HG03175 (cell line): ENCODE results near the gene LHFPL5.

Experiments
- ATAC-seq: cut with Tn5 transposase; IDR thresholded peaks from one replicate; pipeline ENCODE4 v1.9.1; 2021; ENCODE audit warnings: mild to moderate bottlenecking, moderate library complexity; ENCODE audit not compliant: unreplicated experiment

Gene LHFPL5

GRCh38 chr6:35804996-35805736 is at the start of gene LHFPL5:
Gene LHFPL5 (plus strand): TSS chr6:35805352. CDS start chr6:35805671, 319 bp downstream.
- ATAC-seq, result no peak

- ATAC-seq, result no peak
Observed at GRCh38 chr6:35757456-35758123, 47.6 kb upstream of the LHFPL5 start.

- no peak for ATAC-seq
Observed at GRCh38 chr6:35759426-35759825, 45.7 kb upstream of the LHFPL5 start.

- no peak for ATAC-seq
Observed at GRCh38 chr6:35765739-35766138, 39.4 kb upstream of the LHFPL5 start.

- ATAC-seq, result no peak
Observed at GRCh38 chr6:35769211-35769610, 35.9 kb upstream of the LHFPL5 start.

GRCh38 chr6:35771343-35771627 is 33.9 kb upstream of the LHFPL5 start:
- no peak for ATAC-seq

GRCh38 chr6:35774116-35774794 is 30.9 kb upstream of the LHFPL5 start:
- ATAC-seq, result no peak

- ATAC-seq, result no peak
Observed at GRCh38 chr6:35775031-35775430, 30.1 kb upstream of the LHFPL5 start.

GRCh38 chr6:35776364-35777215 is 28.6 kb upstream of the LHFPL5 start, which contains the start of gene CLPSL2:
Gene CLPSL2 (plus strand): TSS chr6:35776598. CDS start chr6:35776619, 21 bp downstream.
- ATAC-seq, result no peak

GRCh38 chr6:35777356-35778102 is 27.6 kb upstream of the LHFPL5 start:
- ATAC-seq, result no peak

GRCh38 chr6:35778437-35778836 is 26.7 kb upstream of the LHFPL5 start:
- ATAC-seq, result no peak

- ATAC-seq, result no peak
Observed at GRCh38 chr6:35780719-35781118, 24.4 kb upstream of the LHFPL5 start, which contains the start of gene CLPSL1. Gene CLPSL1 (plus strand): TSS chr6:35781019. CDS start chr6:35781111, 92 bp downstream.

GRCh38 chr6:35781290-35781689 is 23.9 kb upstream of the LHFPL5 start:
- no peak for ATAC-seq

GRCh38 chr6:35782424-35782823 is 22.7 kb upstream of the LHFPL5 start:
- no peak for ATAC-seq

- no peak for ATAC-seq
Observed at GRCh38 chr6:35784200-35784599, 21.0 kb upstream of the LHFPL5 start.

GRCh38 chr6:35786272-35786671 is 18.9 kb upstream of the LHFPL5 start:
- no peak for ATAC-seq

GRCh38 chr6:35786810-35787209 is 18.3 kb upstream of the LHFPL5 start:
- no peak for ATAC-seq

GRCh38 chr6:35787266-35788218 is 17.6 kb upstream of the LHFPL5 start:
- no peak for ATAC-seq

- no peak for ATAC-seq
Observed at GRCh38 chr6:35788423-35788982, 16.6 kb upstream of the LHFPL5 start.
